Natural killer cell (primary cell): ENCODE results near the gene CFAP77. TPM values are rescaled to one million over a fixed set of nuclear protein-coding genes. Genes with fewer than 3 reads are reported as not detected.

Experiments used
- ATAC-seq, 3 donors: fragments of 150-1000 bp in 2 of 3; fragments of 200-7000 bp in 1 of 3; cut with Tn5 transposase; 1 replicate in 1 of 3; 2 replicates in 2 of 3; pipeline ENCODE4 v1.10.0; 2021; ENCODE audit warnings: mild to moderate bottlenecking in 2 of 3, moderate library complexity in 2 of 3
- DNase-seq, 2 donors: peaks; one replicate each; pipeline versions ENCODE4 v3.0.0 to v3.0.0-alpha.2; 2013 to 2021; ENCODE audit warnings: mixed read lengths in 1 of 2
- H3K27ac ChIP-seq: one replicate; pipeline ENCODE4 v1.5.1; 2013; ENCODE audit warnings: mild to moderate bottlenecking, low read length
- H3K27me3 ChIP-seq: one replicate; pipeline ENCODE4 v1.6.1; 2013; ENCODE audit warnings: low read length; ENCODE audit not compliant: control insufficient read depth, insufficient read depth
- H3K36me3 ChIP-seq: one replicate; pipeline ENCODE4 v1.6.1; 2013; ENCODE audit warnings: low read length; ENCODE audit not compliant: control insufficient read depth, insufficient read depth
- H3K4me1 ChIP-seq: one replicate; pipeline ENCODE4 v1.6.1; 2013; ENCODE audit warnings: low read length; ENCODE audit not compliant: control insufficient read depth, insufficient read depth
- H3K4me3 ChIP-seq: one replicate; pipeline ENCODE4 v1.5.1; 2013; ENCODE audit warnings: low read length
- H3K9me3 ChIP-seq: one replicate; pipeline ENCODE4 v1.6.1; 2013; ENCODE audit warnings: low read length; ENCODE audit not compliant: control insufficient read depth, insufficient read depth
- H3K27ac Mint-ChIP-seq, 2 donors: one replicate each; pipeline ENCODE4 v1.8.0; 2022; ENCODE audit warnings: mild to moderate bottlenecking in 2 of 2, mixed read lengths in 2 of 2, moderate library complexity in 1 of 2
- H3K27me3 Mint-ChIP-seq, 2 donors: one replicate each; pipeline ENCODE4 v1.8.0; 2022; ENCODE audit warnings: low read depth in 2 of 2, mixed read lengths in 2 of 2
- H3K36me3 Mint-ChIP-seq: one replicate; pipeline ENCODE4 v1.8.0; 2022; ENCODE audit warnings: mixed read lengths
- H3K4me1 Mint-ChIP-seq, 2 donors: one replicate each; pipeline ENCODE4 v1.8.0; 2022; ENCODE audit warnings: mixed read lengths in 2 of 2
- H3K4me3 Mint-ChIP-seq: one replicate; pipeline ENCODE4 v1.8.0; 2022; ENCODE audit warnings: mild to moderate bottlenecking, moderate library complexity, mixed read lengths
- H3K9me3 Mint-ChIP-seq, 2 donors: one replicate each; pipeline ENCODE4 v1.8.0; 2022; ENCODE audit warnings: mixed read lengths in 2 of 2
- CTCF ChIP-seq: fragments of 200-600 bp; IDR thresholded peaks from one replicate; pipeline ENCODE4 v1.8.0; 2022; ENCODE audit warnings: antibody characterized with exemption
- WGBS: methylation state at CpG from one replicate; pipeline ENCODE4 v1.1.7; 2013; ENCODE audit warnings: missing lambda C conversion rate; ENCODE audit not compliant: insufficient coverage; 5-methylcytosine and 5-hydroxymethylcytosine counted together
- intact Hi-C: fragments of 100-400 bp; cut with micrococcal nuclease; formaldehyde crosslinking; loops from one replicate; pipeline ENCODE4 v1.14.2; 2022
- total RNA-seq, 4 donors: library from RNA; stranded (reverse); fragments of 120-200 nt in 1 of 4; gene quantifications; one replicate each; pipeline versions ENCODE4 v1.2.3 to v1.2.4, GENCODE V29; 2013 to 2022

CFAP77 gene
- total RNA-seq, 3 donors from 2014 or later (not counting 1 experiment from before 2014, with no cell fraction given) = not detected

GRCh38 chr9:132367613-132368313 lies 42.2 kb upstream of the CFAP77 start:
- 81% methylated on average over 13 of the region's 13 CpGs for WGBS
- intact Hi-C loops = no loop called here
- Histone ChIP-seq H3K9me3 (no peaks in the 10 kb centered on the region), H3K27me3 (no peaks in the 10 kb centered on the region), H3K27ac (no peak overlapping the region), H3K36me3 (no peaks in the 10 kb centered on the region), H3K4me1 (peaks cover 6% of the 10 kb centered on the region), H3K4me3 (no peak overlapping the region)
- Mint-ChIP-seq H3K27me3 (no peaks in the 10 kb centered on the region), H3K4me3 (no peak overlapping the region), H3K36me3 (no peaks in the 10 kb centered on the region), H3K9me3 (no peaks in the 10 kb centered on the region), H3K4me1 (peaks cover 8% of the 10 kb centered on the region in 2 donors), H3K27ac (no peak overlapping the region)
- ATAC-seq (no peak), DNase-seq (no peak)
- TF ChIP-seq CTCF = no peak

DNA sequence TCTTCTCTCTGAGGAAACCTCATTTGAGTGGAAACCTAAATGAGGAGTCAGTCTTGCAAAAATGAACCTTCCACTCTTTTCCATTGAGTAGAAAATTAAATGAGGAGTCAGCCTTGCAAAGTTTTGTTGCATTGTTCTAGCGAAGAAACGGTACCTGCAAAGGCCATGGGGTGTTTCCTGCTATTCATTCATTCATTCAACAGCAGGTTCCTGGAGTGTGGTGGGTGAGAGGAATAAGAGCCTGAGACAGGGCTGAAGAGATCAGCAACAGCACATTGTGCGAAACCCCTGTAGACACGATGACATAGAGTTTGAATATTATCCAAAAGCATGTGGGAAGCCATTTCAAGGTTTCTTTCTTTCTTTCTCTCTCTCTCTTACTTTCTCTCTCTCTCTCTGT lies 40.6 kb upstream of the CFAP77 start:
- Mint-ChIP-seq H3K36me3 (no peaks in the 10 kb centered on the region), H3K4me3 (no peak overlapping the region), H3K4me1 (peaks cover 10 to 15% of the 10 kb centered on the region in 2 donors), H3K27ac (no peak overlapping the region), H3K27me3 (no peaks in the 10 kb centered on the region), H3K9me3 (no peaks in the 10 kb centered on the region)
- Histone ChIP-seq H3K27me3 (no peaks in the 10 kb centered on the region), H3K4me1 (peaks cover 19% of the 10 kb centered on the region), H3K4me3 (no peak overlapping the region), H3K27ac (no peak overlapping the region), H3K36me3 (no peaks in the 10 kb centered on the region), H3K9me3 (no peaks in the 10 kb centered on the region)
- WGBS = 93% methylated on average over 3 of the region's 4 CpGs
- no peak for TF ChIP-seq CTCF
- DNase-seq (no peak), ATAC-seq (no peak)
- intact Hi-C loops = no loop called here

DNA sequence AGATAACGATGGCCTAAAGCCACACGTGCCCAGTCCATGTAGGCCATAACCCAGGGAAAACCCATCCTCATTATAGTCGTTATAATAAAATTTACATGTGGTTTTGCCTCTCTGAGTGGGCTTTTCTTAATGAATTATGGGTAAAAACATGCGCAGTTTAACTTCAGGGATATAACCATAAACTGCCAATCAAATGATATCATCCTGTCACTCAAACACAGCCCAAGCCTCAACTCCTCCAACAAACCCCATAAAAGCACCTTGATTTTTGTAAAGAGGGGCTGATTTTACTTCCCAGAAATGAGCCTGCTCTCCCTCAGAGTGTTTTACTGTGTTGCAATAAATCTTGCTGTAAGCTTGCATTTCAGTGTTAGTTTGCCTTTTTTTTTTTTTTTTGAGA lies 39.4 kb upstream of the CFAP77 start:
- H3K9me3 ChIP-seq = no peaks in the 10 kb centered on the region
- no CpG with 5 or more reads among the region's 4 CpGs for WGBS
- TF ChIP-seq CTCF = no peak
- Mint-ChIP-seq H3K4me3 (no peak overlapping the region), H3K4me1 (peaks cover 10 to 15% of the 10 kb centered on the region in 2 donors), H3K27me3 (no peaks in the 10 kb centered on the region), H3K9me3 (no peaks in the 10 kb centered on the region), H3K27ac (peak overlapping the region in 1 of 2 donors; percentile 29), H3K36me3 (no peaks in the 10 kb centered on the region)
- no peaks in the 10 kb centered on the region for H3K27me3 ChIP-seq
- H3K27ac ChIP-seq = no peak overlapping the region
- DNase-seq (no peak), ATAC-seq (no peak)
- H3K36me3 ChIP-seq = peaks cover 7% of the 10 kb centered on the region
- no peak overlapping the region for H3K4me3 ChIP-seq
- intact Hi-C loops = no loop called here
- peaks cover 19% of the 10 kb centered on the region for H3K4me1 ChIP-seq
